Liver (tissue), 9 donors: ENCODE results near the gene CDR2. TPM values are rescaled to one million over a fixed set of nuclear protein-coding genes. Genes with fewer than 3 reads are reported as not detected.

Experiments
- DNase-seq: peaks from one replicate; pipeline ENCODE4 v3.0.0-alpha.2; 2017; ENCODE audit warnings: low spot score
- H3K27ac ChIP-seq, 2 donors: one replicate each; pipeline ENCODE4 v1.7.0; 2013; ENCODE audit warnings: inconsistent platforms in 2 of 2, low read length in 2 of 2, control low read depth in 1 of 2, low read depth in 1 of 2, mild to moderate bottlenecking in 1 of 2
- H3K27me3 ChIP-seq, 4 donors: one replicate each; pipeline versions ENCODE4 v1.6.1 to v1.7.0; 2013; ENCODE audit warnings: low read length in 3 of 4, inconsistent platforms in 1 of 4, mild to moderate bottlenecking in 1 of 4, moderate library complexity in 1 of 4; ENCODE audit not compliant: control insufficient read depth in 4 of 4, insufficient read depth in 4 of 4
- H3K36me3 ChIP-seq, 4 donors: one replicate each; pipeline versions ENCODE4 v1.6.1 to v1.7.0; 2013; ENCODE audit warnings: low read length in 3 of 4, mild to moderate bottlenecking in 3 of 4, low read depth in 1 of 4, moderate library complexity in 1 of 4; ENCODE audit not compliant: control insufficient read depth in 4 of 4, insufficient read depth in 3 of 4
- H3K4me1 ChIP-seq, 4 donors: one replicate each; pipeline versions ENCODE4 v1.6.1 to v1.7.0; 2013; ENCODE audit warnings: low read length in 3 of 4, mild to moderate bottlenecking in 3 of 4, moderate library complexity in 1 of 4; ENCODE audit not compliant: control insufficient read depth in 4 of 4, insufficient read depth in 4 of 4
- H3K4me3 ChIP-seq, 3 donors: one replicate each; pipeline versions ENCODE4 v1.6.1 to v1.7.0; 2013; ENCODE audit warnings: low read length in 3 of 3, control low read depth in 1 of 3, low read depth in 1 of 3, mild to moderate bottlenecking in 1 of 3
- H3K9ac ChIP-seq, 2 donors: one replicate each; pipeline ENCODE4 v1.7.0; 2013; ENCODE audit warnings: low read length in 2 of 2, mild to moderate bottlenecking in 2 of 2, moderate library complexity in 2 of 2, control low read depth in 1 of 2, low read depth in 1 of 2
- H3K9me3 ChIP-seq, 4 donors: one replicate each; pipeline versions ENCODE4 v1.6.1 to v1.7.0; 2013; ENCODE audit warnings: low read length in 3 of 4; ENCODE audit not compliant: control insufficient read depth in 4 of 4
- ATF3 ChIP-seq: IDR thresholded peaks from 2 replicates; pipeline ENCODE4 v1.6.1; 2016; ENCODE audit warnings: antibody characterized with exemption
- CTCF ChIP-seq: fragments of 150-350 bp; IDR thresholded peaks from 2 replicates; pipeline ENCODE4 v1.5.1; 2017; ENCODE audit warnings: improper control_type of control experiment, low read depth, low read length; ENCODE audit not compliant: missing input control
- EGR1 ChIP-seq, 2 donors: IDR thresholded peaks; 2 replicates each; pipeline ENCODE4 v1.6.1; 2016 to 2018; ENCODE audit warnings: antibody characterized with exemption in 2 of 2, low read depth in 2 of 2
- FOXA1 ChIP-seq: IDR thresholded peaks from 2 replicates; pipeline ENCODE4 v1.6.1; 2016; ENCODE audit warnings: antibody characterized with exemption
- FOXA2 ChIP-seq: IDR thresholded peaks from 2 replicates; pipeline ENCODE4 v1.6.1; 2016; ENCODE audit warnings: antibody characterized with exemption
- GABPA ChIP-seq, 2 donors: IDR thresholded peaks in 1 of 2; conservative IDR thresholded peaks in 1 of 2; 2 replicates each; pipeline ENCODE4 v1.6.1; 2016; ENCODE audit warnings: antibody characterized with exemption in 2 of 2, mild to moderate bottlenecking in 1 of 2, moderate library complexity in 1 of 2
- HNF4A ChIP-seq, 2 donors: conservative IDR thresholded peaks; 2 replicates each; pipeline ENCODE4 v1.6.1; 2016; ENCODE audit warnings: antibody characterized with exemption in 2 of 2, mild to moderate bottlenecking in 2 of 2
- HNF4G ChIP-seq: IDR thresholded peaks from 2 replicates; pipeline ENCODE4 v1.6.1; 2016; ENCODE audit warnings: antibody characterized with exemption
- JUND ChIP-seq, 2 donors: IDR thresholded peaks; 2 replicates each; pipeline ENCODE4 v1.6.1; 2016; ENCODE audit warnings: antibody characterized with exemption in 2 of 2
- MAX ChIP-seq: IDR thresholded peaks from 2 replicates; pipeline ENCODE4 v1.6.1; 2016; ENCODE audit warnings: antibody characterized with exemption
- NR2F2 ChIP-seq: IDR thresholded peaks from 2 replicates; pipeline ENCODE4 v1.6.1; 2016; ENCODE audit warnings: antibody characterized with exemption
- RAD21 ChIP-seq, 2 donors: IDR thresholded peaks; 2 replicates each; pipeline ENCODE4 v1.6.1; 2016; ENCODE audit warnings: antibody characterized with exemption in 2 of 2, mild to moderate bottlenecking in 2 of 2
- REST ChIP-seq: IDR thresholded peaks from 2 replicates; pipeline ENCODE4 v1.6.1; 2016; ENCODE audit warnings: antibody characterized with exemption, mild to moderate bottlenecking
- RXRA ChIP-seq, 2 donors: IDR thresholded peaks; 2 replicates each; pipeline ENCODE4 v1.6.1; 2017 to 2018; ENCODE audit warnings: antibody characterized with exemption in 2 of 2, mild to moderate bottlenecking in 1 of 2
- SP1 ChIP-seq: IDR thresholded peaks from 2 replicates; pipeline ENCODE4 v1.6.1; 2018; ENCODE audit warnings: antibody characterized with exemption, mild to moderate bottlenecking
- TAF1 ChIP-seq: conservative IDR thresholded peaks from 2 replicates; pipeline ENCODE4 v1.6.1; 2016; ENCODE audit warnings: antibody characterized with exemption, mild to moderate bottlenecking
- YY1 ChIP-seq: IDR thresholded peaks from 2 replicates; pipeline ENCODE4 v1.6.1; 2016; ENCODE audit warnings: antibody characterized with exemption, mild to moderate bottlenecking
- ZBTB33 ChIP-seq: IDR thresholded peaks from 2 replicates; pipeline ENCODE4 v1.6.1; 2016; ENCODE audit warnings: antibody characterized with exemption
- WGBS: extraction: QIAGEN DNeasy Blood & Tissue Kit; methylation state at CpG from one replicate; pipeline ENCODE4 v1.1.7; 2013; 5-methylcytosine and 5-hydroxymethylcytosine counted together
- polyA plus RNA-seq, 2 donors: library from polyadenylated mRNA; stranded (reverse) in 1 of 2; unstranded in 1 of 2; fragments of 200-250 nt in 1 of 2; fragments of >200 nt in 1 of 2; fragmentation: Nextera tagmentation in 1 of 2; extraction: Ambion mirVana in 1 of 2; gene quantifications; one replicate each; pipeline versions ENCODE4 v1.2.1 to v1.2.3, GENCODE V29; 2013 to 2015
- total RNA-seq, 2 donors: library from RNA; depleted of rRNA; stranded (reverse); fragments of >200 nt; gene quantifications; one replicate each; pipeline ENCODE4 v1.2.3, GENCODE V29; 2014
- donor health status: healthy.
- donor health status: healthy.
- donor health status: healthy.
- donor health status: healthy.
- donor health status: healthy.

CDR2 gene
- total and polyA plus RNA-seq, 4 donors = 2.9 to 12.1 (median 9.7) TPM

GRCh38 chr16:22340945-22341344, 33.5 kb downstream of the CDR2 start (continued):
- TF ChIP-seq REST = no peak
- TF ChIP-seq RXRA (IDR thresholded peaks at IDR 0.05) = no peak
- TF ChIP-seq SP1 = no peak
- no peak for TF ChIP-seq ATF3
- no peak for TF ChIP-seq JUND (IDR thresholded peaks at IDR 0.05)
- TF ChIP-seq FOXA1 = no peak
- no peak for TF ChIP-seq YY1
- no peak for TF ChIP-seq EGR1 (IDR thresholded peaks at IDR 0.05; ENCODE audit: low read depth in 2 of 2)
- TF ChIP-seq FOXA2 = no peak

GRCh38 chr16:22337849-22338635, 36.4 kb downstream of the CDR2 start:
- H3K4me3 ChIP-seq = no peak overlapping the region
- 97% methylated on average over 4 of the region's 4 CpGs for WGBS
- DNase-seq = no peak
- H3K4me1 ChIP-seq = no peaks in the 10 kb centered on the region
- H3K9ac ChIP-seq = no peak overlapping the region
- no peak for TF ChIP-seq TAF1
- TF ChIP-seq GABPA (IDR thresholded peaks at IDR 0.05 in 1 of 2, conservative IDR thresholded peaks at IDR 0.05 in 1 of 2) = no peak
- TF ChIP-seq REST = no peak
- TF ChIP-seq CTCF = no peak
- no peak for TF ChIP-seq ATF3
- no peak for TF ChIP-seq HNF4G
- TF ChIP-seq FOXA2 = no peak
- no peak for TF ChIP-seq EGR1 (IDR thresholded peaks at IDR 0.05; ENCODE audit: low read depth in 2 of 2)
- no peak for TF ChIP-seq RAD21 (IDR thresholded peaks at IDR 0.05)
- no peak for TF ChIP-seq MAX
- no peak for TF ChIP-seq FOXA1
- TF ChIP-seq SP1 = no peak
- no peak for TF ChIP-seq JUND (IDR thresholded peaks at IDR 0.05)
- TF ChIP-seq RXRA (IDR thresholded peaks at IDR 0.05) = no peak
- no peak for TF ChIP-seq ZBTB33
- no peak for TF ChIP-seq HNF4A (conservative IDR thresholded peaks at IDR 0.05)
- no peak for TF ChIP-seq NR2F2
- no peak for TF ChIP-seq YY1
- H3K27ac ChIP-seq = no peak overlapping the region
- H3K36me3 ChIP-seq = peaks cover 3 to 22% (median 16%) of the 10 kb centered on the region in 4 donors
- H3K27me3 ChIP-seq = no peaks in the 10 kb centered on the region
- peaks cover 2 to 5% (median 4%) of the 10 kb centered on the region in 4 donors for H3K9me3 ChIP-seq
